Adrenal gland (tissue), 12 donors: ENCODE measurements around the gene GPRC5C. TPM values are rescaled to one million over a fixed set of nuclear protein-coding genes. Genes with fewer than 3 reads are reported as not detected.

Source experiments
- DNase-seq, 7 donors: peaks; one replicate each; pipeline ENCODE4 v3.0.0-alpha.2; 2019 to 2020
- H3K27ac ChIP-seq, 5 donors: fragments of 200-600 bp; sonication (generic) in 4 of 5; 1 replicate in 3 of 5; 2 replicates in 2 of 5; pipeline versions ENCODE4 v1.5.1 to v1.8.0; 2016 to 2020; ENCODE audit warnings: mild to moderate bottlenecking in 1 of 5
- H3K27me3 ChIP-seq: fragments of 200-600 bp; 2 replicates; pipeline ENCODE4 v1.8.0; 2021
- H3K36me3 ChIP-seq, 2 donors: fragments of 200-600 bp; replicated peaks in 1 of 2; 1 replicate in 1 of 2; 2 replicates in 1 of 2; pipeline versions ENCODE4 v1.5.1 to v1.8.0; 2018 to 2022
- H3K4me1 ChIP-seq, 2 donors: fragments of 200-600 bp; replicated peaks in 1 of 2; 1 replicate in 1 of 2; 2 replicates in 1 of 2; pipeline versions ENCODE4 v1.5.1 to v1.8.0; 2018 to 2021
- H3K4me3 ChIP-seq, 4 donors: fragments of 200-600 bp; sonication (generic) in 3 of 4; one replicate each; pipeline ENCODE4 v1.5.1; 2016 to 2018
- H3K9me3 ChIP-seq, 3 donors: fragments of 200-600 bp; sonication (generic) in 1 of 3; replicated peaks in 1 of 3; 1 replicate in 2 of 3; 2 replicates in 1 of 3; pipeline versions ENCODE4 v1.5.1 to v1.8.0; 2016 to 2021
- CTCF ChIP-seq, 6 experiments: fragments of 450-650 bp in 4 of 6; fragments of 200-600 bp in 2 of 6; sonication (generic) in 1 of 6; IDR thresholded peaks; 1 replicate in 5 of 6; 2 replicates in 1 of 6; pipeline versions ENCODE4 v1.5.1 to v1.8.0; 2016 to 2021; ENCODE audit warnings: antibody characterized with exemption in 6 of 6, mild to moderate bottlenecking in 2 of 6, moderate library complexity in 1 of 6
- POLR2A ChIP-seq, 2 donors: fragments of 450-650 bp; IDR thresholded peaks; one replicate each; pipeline ENCODE4 v1.6.1; 2017; ENCODE audit warnings: antibody characterized with exemption in 2 of 2, mild to moderate bottlenecking in 2 of 2, moderate library complexity in 1 of 2
- WGBS, 4 donors: extraction: QIAGEN DNeasy Blood & Tissue Kit in 2 of 4; methylation state at CpG; one replicate each; pipeline versions ENCODE4 v1.1.5 to v1.1.7; 2013 to 2017; 5-methylcytosine and 5-hydroxymethylcytosine counted together
- intact Hi-C, 2 donors: fragments of 100-400 bp; cut with DNase I; formaldehyde crosslinking; loops; one replicate each; pipeline versions ENCODE4 v1.14.1 to v1.15.0; 2022 to 2023
- polyA plus RNA-seq, 3 donors: library from polyadenylated mRNA; stranded (reverse); fragments of 200-250 nt in 2 of 3; fragments of 350-450 nt in 1 of 3; fragmentation: Illumina TruSeq in 1 of 3; extraction: RNeasy Lipid Tissue Mini Kit (QIAGEN cat#74804) in 1 of 3; gene quantifications; one replicate each; pipeline ENCODE4 v1.2.3, GENCODE V29; 2013 to 2014
- total RNA-seq, 9 donors: library from RNA; depleted of rRNA in 4 of 9; stranded (reverse); fragments of >200 nt in 4 of 9; fragments of 120-200 nt in 1 of 9; fragmentation: NEBNext Ultra II Directional in 1 of 9; extraction: Animal tissue kit (Norgen Biotek cat#: 25700) in 1 of 9; gene quantifications; one replicate each; pipeline versions ENCODE4 v1.1.0 to v1.2.4, GENCODE V29; 2013 to 2023
- donor health status: healthy with polysubstance abuse.
- donor health status: Bipolar disorder and iron deficiency.
- donor health status: DM: yes; HTN: yes; CAD: no.
- donor health status: DM: no; HTN: no; CAD: no.
- donor health status: DM: no; HTN: no; CAD: no.
- donor health status: DM: yes; HTN: yes; CAD: no.

The GPRC5C gene
- total and polyA plus RNA-seq, 12 donors: 2.7 to 67.2 (median 30.5) TPM

GRCh38 chr17:74390680-74391653 lies 40.9 kb upstream of the GPRC5C start:
- TF ChIP-seq CTCF (IDR thresholded peaks at IDR 0.05) (no peak), POLR2A (IDR thresholded peaks at IDR 0.05) (no peak)
- no peaks in the 10 kb centered on the region for H3K36me3 ChIP-seq
- intact Hi-C loops: no loop called here
- peaks cover 0 to 5% of the 10 kb centered on the region in 2 donors for H3K4me1 ChIP-seq
- no peaks in the 10 kb centered on the region for H3K27me3 ChIP-seq
- 77 to 93% (median 82%) methylated on average over 7 to 11 of the region's 11 CpGs for WGBS, 4 donors
- H3K4me3 ChIP-seq: no peak overlapping the region
- no peak for DNase-seq
- H3K27ac ChIP-seq: no peak overlapping the region
- no peaks in the 10 kb centered on the region for H3K9me3 ChIP-seq

GRCh38 chr17:74391771-74392170 lies 40.1 kb upstream of the GPRC5C start:
- WGBS, 4 donors: 55 to 66% (median 64%) methylated on average over 5 of the region's 5 CpGs
- Histone ChIP-seq H3K9me3 (no peaks in the 10 kb centered on the region), H3K27ac (no peak overlapping the region), H3K27me3 (no peaks in the 10 kb centered on the region), H3K36me3 (no peaks in the 10 kb centered on the region), H3K4me3 (no peak overlapping the region), H3K4me1 (no peaks in the 10 kb centered on the region)
- TF ChIP-seq POLR2A (IDR thresholded peaks at IDR 0.05): no peak
- no peak for TF ChIP-seq CTCF (IDR thresholded peaks at IDR 0.05)
- intact Hi-C loops: no loop called here
- DNase-seq: no peak

GRCh38 chr17:74392848-74393247 lies 39.0 kb upstream of the GPRC5C start:
- WGBS, 4 donors: 61 to 83% (median 72%) methylated on average over 5 of the region's 5 CpGs

More at GRCh38 chr17:74392848-74393247, 39.0 kb upstream of the GPRC5C start:
- no peaks in the 10 kb centered on the region for H3K36me3 ChIP-seq
- intact Hi-C loops: no loop called here
- TF ChIP-seq POLR2A (IDR thresholded peaks at IDR 0.05): no peak
- TF ChIP-seq CTCF (IDR thresholded peaks at IDR 0.05): no peak
- no peaks in the 10 kb centered on the region for H3K4me1 ChIP-seq
- no peaks in the 10 kb centered on the region for H3K9me3 ChIP-seq
- no peaks in the 10 kb centered on the region for H3K27me3 ChIP-seq
- H3K27ac ChIP-seq: no peak overlapping the region
- no peak for DNase-seq
- no peak overlapping the region for H3K4me3 ChIP-seq
